GM12865 (cell line): ENCODE results near the gene NCAM2.

Source experiments
- DNase-seq: peaks from one replicate; pipeline ENCODE4 v3.0.0; 2010; ENCODE audit warnings: low read depth
- H3K4me3 ChIP-seq: 2 replicates; pipeline ENCODE4 v1.5.1; 2011; ENCODE audit warnings: mild to moderate bottlenecking, low read depth, low read length, control low read depth
- TF ChIP-seq, protein P1 (sequence below): IDR thresholded peaks from 2 replicates; pipeline ENCODE4 v1.5.1; 2011; ENCODE audit warnings: low read length, control low read depth, low read depth, inconsistent platforms; ENCODE audit not compliant: insufficient read depth; ENCODE audit errors: missing control alignments

Gene NCAM2

DNA sequence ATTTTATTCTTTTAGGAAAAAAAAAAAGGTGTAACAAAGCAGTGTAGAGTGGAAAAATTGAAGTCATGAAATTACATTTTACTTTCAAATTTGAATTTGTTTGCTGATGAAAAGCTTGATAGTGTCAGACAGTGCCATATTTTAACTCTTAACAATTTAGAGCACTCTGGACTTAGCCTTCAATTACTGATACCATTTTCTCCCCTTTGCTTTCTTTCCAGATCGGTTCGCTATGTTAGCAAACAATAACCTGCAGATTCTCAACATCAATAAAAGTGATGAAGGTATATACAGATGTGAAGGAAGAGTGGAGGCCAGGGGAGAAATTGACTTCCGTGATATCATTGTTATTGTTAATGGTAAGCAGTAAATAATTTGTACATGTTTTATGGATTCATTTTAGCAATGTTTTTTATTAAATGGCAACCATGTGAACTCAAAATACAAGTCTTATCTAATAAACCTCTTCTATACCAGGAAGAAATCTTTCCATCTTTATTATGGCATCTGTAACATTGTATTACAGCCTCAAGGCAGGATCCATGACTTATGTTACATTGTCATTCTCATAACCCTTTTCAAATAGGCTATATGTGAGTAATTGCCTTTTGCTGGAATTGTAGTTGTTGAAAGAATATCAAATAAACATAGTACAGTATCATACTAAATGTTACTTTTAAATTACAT, 293.8 kb downstream of the NCAM2 start:
- no peak overlapping the region for H3K4me3 ChIP-seq
- TF ChIP-seq, protein P1, sequence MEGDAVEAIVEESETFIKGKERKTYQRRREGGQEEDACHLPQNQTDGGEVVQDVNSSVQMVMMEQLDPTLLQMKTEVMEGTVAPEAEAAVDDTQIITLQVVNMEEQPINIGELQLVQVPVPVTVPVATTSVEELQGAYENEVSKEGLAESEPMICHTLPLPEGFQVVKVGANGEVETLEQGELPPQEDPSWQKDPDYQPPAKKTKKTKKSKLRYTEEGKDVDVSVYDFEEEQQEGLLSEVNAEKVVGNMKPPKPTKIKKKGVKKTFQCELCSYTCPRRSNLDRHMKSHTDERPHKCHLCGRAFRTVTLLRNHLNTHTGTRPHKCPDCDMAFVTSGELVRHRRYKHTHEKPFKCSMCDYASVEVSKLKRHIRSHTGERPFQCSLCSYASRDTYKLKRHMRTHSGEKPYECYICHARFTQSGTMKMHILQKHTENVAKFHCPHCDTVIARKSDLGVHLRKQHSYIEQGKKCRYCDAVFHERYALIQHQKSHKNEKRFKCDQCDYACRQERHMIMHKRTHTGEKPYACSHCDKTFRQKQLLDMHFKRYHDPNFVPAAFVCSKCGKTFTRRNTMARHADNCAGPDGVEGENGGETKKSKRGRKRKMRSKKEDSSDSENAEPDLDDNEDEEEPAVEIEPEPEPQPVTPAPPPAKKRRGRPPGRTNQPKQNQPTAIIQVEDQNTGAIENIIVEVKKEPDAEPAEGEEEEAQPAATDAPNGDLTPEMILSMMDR: no peak

DNA sequence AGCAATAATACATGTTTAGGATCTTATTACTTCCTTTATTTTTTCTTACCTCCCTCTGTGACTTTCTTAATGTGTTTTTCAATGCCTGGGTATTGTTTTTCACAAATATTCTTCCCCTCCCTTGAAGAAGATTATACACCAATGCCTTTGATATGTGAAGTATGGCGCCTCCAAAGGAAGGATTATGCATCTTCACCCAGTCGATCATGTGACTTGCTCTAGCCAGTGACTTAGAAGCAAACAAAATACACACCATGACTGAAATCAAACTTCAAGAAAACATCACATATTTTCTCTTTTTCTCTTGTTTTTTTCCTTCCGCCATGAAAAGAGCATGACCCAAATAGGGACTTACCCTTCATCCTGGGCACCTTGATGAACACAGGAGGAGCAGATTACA, 297.1 kb downstream of the NCAM2 start:
- H3K4me3 ChIP-seq: no peak overlapping the region
- DNase-seq: no peak
- TF ChIP-seq, protein P1: no peak

More for the DNA sequence above, 293.8 kb downstream of the NCAM2 start:
- DNase-seq: no peak

DNA sequence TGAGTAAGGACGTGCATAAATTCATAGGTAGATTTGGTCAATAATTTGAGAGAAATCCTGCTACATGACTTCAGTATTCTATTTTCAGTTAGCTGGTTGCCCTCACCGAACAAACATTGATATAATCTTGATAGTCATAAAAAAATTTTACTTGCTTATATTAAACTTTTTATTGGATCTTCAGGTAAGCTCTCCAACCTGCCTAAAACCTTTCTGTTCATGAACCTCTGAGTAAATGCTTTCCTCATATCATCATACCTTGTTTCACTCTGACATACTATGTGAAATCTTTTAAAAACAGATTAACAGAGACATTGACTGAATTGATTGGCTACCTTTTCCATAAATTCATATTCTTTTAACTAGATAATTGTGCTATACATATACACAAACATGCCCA, 299.0 kb downstream of the NCAM2 start:
- TF ChIP-seq, protein P1: no peak
- H3K4me3 ChIP-seq: no peak overlapping the region
- no peak for DNase-seq

DNA sequence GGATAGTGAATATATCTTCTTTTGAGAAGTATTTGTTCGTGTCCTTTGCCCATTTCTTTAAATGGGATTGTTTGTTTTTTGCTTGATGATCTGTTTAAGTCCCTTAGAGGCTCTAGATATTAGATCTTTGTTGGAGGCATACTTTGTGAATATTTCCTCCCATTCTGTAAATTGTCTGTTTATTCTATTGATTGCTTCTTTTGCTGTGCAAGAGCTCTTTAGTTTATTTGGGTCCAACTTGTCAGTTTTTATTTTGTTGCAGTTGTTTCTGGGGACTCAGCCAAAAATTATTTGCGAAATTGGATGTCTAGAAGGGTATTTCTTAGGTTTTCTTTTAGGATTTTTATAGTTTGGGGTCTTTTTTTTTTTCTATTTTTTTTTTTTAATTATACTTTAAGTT, 302.8 kb downstream of the NCAM2 start:
- TF ChIP-seq, protein P1: no peak
- no peak overlapping the region for H3K4me3 ChIP-seq
- no peak for DNase-seq

DNA sequence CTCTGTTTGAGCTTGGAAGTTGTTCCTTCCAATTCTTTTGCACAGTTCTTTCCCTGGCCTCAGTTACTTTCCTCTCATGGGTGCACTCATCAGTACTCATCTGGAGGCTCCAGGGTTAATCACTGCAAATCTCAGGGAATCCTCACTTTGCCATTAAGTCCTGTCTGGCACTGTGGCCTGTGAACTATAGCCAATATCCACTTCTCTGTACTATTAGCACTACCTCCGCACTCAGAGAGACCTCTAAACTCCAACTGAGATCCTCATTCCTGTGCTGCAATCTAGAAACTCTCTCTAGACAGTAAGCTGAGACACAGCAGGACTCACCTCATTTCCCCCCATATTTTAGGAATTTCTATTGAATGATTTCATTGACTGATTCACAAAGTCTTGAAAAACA, 311.3 kb downstream of the NCAM2 start:
- no peak overlapping the region for H3K4me3 ChIP-seq
- DNase-seq: no peak
- TF ChIP-seq, protein P1: no peak

DNA sequence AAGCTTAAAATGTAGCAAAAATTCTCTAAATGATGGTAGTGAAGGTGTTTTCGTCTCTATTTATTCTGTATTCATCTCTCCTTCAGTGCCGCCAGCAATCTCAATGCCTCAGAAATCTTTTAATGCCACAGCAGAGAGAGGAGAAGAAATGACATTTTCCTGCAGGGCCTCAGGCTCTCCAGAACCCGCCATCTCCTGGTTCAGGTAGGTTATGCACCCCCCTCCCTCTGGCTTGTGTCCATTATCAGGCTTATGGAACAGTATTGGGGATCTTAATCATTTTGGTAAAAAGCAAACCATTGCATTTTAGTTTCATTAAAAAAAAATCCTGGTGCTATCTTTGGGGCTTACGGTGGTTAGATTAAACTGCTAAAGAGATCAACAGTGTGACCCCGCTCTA, 326.1 kb downstream of the NCAM2 start:
- TF ChIP-seq, protein P1: no peak
- DNase-seq: no peak

DNA sequence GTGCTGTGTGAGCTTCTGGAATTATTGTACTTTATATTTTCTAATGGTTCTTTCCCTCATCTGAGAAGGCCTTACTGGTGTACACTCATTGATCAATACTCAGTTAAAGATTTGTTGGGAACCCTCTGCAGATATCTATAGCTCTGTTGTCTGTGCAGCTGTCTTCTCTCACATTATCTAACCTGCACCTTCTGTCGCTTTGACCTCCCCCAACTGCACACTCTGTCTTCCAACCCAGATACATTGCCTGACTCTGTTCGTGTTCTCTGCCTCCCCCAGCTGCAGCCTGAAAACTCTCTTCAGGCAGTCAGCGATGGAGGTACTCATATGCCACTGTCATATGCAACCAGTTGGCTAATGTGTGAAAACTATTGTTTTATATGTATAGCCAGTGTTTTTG, 334.3 kb downstream of the NCAM2 start:
- TF ChIP-seq, protein P1: no peak
- H3K4me3 ChIP-seq: no peak overlapping the region
- no peak for DNase-seq

More for the DNA sequence above, 326.1 kb downstream of the NCAM2 start:
- no peak overlapping the region for H3K4me3 ChIP-seq
